Urothelium cell line (cell line): Measurements from ENCODE around the gene NLGN3.

Source experiments
- DNase-seq: peaks from one replicate; pipeline ENCODE4 v3.0.0; 2011; ENCODE audit warnings: low spot score, mixed read lengths
- FAIRE-seq: peaks from 2 replicates; lab custom pipeline; 2011; peaks lifted over from hg19 to GRCh38; lab: Jason Lieb, UNC

The NLGN3 gene

GRCh38 chrX:71144651-71145050 is at the start of gene NLGN3:
NLGN3 (plus strand) TSS chrX:71144841; CDS start chrX:71147750, 2,909 bp downstream.
- DNase-seq (peak; percentile 9), FAIRE-seq (no peak)

DNA sequence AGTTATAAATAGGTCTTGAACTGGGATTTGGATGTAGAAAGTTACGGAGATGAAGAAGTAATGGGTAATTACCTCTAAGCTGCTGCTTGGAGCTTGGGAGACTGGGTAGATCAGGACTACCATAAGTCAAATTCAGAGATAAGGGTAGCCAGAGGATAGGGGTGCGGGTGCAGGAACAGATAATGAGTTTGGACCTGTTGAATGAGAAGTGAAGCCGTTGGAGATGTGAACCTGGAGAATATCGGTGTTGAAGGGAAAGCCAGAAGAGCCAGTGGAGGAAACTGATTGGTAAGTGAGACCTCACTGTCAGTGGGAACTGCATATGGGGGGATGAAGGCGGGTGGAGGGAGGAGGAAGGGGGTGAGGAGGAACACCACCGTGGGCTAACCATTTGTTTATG is 49.6 kb upstream of the NLGN3 start:
- DNase-seq (no peak), FAIRE-seq (no peak)

- FAIRE-seq (no peak), DNase-seq (peak; percentile 91)
These were observed 49.1 kb upstream of the NLGN3 start, which contains the start of gene FOXO4 for GRCh38 chrX:71095555-71095980. FOXO4 (plus strand) TSS chrX:71095851; CDS start chrX:71096529, 678 bp downstream.

DNA sequence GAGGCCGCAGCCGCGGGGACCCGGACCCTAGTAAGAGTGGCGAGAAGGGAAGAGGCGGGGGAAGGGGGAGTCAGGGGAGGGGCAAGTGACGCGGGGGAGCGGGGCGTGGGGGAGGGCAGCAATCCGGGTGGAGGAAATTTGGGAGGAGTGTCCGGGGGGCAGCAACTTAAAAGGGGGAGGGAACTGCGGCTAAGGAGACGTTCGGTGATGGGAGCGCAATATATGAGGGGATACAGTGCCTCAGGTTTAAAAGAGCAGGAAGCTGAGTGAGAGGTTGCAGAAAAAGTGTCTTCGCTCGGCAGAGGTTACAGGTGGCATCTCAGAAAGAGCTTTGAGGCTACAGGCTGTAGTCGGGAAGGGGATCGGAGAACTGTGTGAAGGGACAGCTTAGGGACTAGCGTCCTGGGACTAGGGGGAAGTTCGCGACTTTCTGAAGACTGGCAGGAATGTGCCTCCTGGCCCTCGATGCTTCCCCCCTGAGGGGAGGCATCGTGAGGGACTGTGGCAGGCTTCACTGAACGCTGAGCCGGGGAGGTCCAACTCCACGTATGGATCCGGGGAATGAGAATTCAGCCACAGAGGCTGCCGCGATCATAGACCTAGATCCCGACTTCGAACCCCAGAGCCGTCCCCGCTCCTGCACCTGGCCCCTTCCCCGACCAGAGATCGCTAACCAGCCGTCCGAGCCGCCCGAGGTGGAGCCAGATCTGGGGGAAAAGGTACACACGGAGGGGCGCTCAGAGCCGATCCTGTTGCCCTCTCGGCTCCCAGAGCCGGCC is 48.5 kb upstream of the NLGN3 start:
- peak; percentile 72 for DNase-seq
- no peak for FAIRE-seq

DNA sequence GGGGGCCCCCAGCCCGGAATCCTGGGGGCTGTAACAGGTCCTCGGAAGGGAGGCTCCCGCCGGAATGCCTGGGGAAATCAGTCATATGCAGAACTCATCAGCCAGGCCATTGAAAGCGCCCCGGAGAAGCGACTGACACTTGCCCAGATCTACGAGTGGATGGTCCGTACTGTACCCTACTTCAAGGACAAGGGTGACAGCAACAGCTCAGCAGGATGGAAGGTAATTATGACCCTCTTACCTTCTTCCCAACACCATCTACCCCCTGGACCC is 47.9 kb upstream of the NLGN3 start:
- no peak for FAIRE-seq
- no peak for DNase-seq

DNA sequence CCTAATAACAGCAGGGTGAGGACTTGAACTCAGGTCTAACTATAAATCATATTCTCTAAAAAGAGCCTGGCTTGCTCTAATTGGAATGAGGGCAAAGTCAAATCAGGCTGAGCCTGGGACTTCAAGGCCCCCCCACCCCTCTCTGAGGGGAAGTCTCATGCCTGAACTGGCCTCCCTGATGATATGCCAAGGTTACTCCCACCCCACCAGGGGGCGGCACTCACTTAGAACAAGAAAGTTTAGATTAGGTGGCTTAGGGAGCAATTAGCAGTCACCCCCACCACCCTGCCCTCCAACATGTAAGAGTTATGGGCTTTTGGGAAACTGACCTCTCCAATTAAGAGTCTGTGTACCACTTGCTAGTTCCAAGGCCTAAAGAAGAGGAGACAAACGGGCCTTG is 46.3 kb upstream of the NLGN3 start:
- no peak for FAIRE-seq
- DNase-seq: peak; percentile 38

DNA sequence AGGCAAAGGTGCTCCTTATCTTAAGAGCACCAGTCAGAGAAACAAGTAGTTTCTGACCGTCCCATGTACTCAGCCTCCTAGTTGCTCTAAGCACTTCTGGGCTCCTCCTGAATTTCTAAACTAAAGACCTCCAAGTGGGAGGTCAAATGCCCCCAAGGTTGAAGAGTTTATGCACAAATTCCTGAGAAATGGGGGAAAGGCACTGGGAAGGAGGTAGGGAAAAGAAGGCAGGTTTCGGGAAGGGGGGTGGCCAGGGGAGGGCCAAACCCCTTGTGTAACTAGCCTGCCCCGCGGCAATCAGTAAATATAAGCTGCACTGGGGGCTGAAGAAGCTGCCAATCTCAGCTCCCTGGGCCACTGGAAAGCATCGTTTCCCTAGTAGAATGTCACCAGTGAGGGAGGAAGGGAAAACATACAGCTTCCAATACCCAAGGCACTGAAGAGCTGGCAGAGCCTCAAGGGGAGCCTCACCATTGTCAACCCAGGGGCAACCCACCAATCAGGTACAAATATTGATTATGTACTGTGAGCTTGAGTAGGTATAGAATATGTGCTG is 45.6 kb upstream of the NLGN3 start:
- DNase-seq (no peak), FAIRE-seq (no peak)

DNA sequence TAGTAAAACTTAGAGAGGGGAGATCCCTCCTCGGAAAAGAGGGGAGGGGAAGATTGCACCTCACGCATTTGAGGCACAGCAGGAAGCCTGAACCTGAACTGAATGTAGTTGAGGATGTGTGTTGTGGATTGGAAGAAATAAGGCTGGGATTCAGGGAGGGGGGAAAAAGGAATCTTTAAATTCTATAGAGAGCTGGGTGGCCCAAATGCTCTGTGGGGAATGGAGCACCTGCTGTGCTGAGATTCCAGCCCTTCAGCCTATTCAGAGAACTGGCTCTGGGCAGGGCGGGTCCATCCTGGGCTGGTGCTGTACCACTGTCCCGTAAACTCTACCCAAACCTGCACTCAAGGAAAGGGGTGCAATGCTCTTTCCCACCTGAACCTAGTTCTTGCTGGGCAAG is 44.9 kb upstream of the NLGN3 start:
- FAIRE-seq (no peak), DNase-seq (no peak)

- FAIRE-seq (no peak), DNase-seq (no peak)
These were observed 43.8 kb upstream of the NLGN3 start for GRCh38 chrX:71100581-71101505.

DNA sequence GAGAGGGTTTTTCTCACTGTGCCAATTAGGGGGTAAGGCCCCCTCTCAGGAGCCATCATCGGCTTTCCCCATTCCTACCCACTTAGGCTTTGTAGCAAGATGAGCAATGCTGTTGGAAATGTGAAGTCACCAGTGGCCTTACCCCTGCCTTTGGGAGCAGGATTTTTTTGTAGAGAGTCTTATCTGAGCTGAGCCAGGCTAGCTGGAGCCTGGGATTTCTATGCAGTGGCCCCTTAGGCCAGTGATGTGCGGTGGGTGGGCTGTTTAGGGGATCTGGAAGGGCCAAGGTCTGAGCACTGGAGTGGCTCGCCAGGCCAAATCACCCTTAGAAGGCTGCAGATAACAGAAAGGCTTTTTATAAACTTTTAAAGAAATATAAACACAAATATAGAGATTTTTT is 42.3 kb upstream of the NLGN3 start:
- FAIRE-seq: no peak
- DNase-seq: no peak

DNA sequence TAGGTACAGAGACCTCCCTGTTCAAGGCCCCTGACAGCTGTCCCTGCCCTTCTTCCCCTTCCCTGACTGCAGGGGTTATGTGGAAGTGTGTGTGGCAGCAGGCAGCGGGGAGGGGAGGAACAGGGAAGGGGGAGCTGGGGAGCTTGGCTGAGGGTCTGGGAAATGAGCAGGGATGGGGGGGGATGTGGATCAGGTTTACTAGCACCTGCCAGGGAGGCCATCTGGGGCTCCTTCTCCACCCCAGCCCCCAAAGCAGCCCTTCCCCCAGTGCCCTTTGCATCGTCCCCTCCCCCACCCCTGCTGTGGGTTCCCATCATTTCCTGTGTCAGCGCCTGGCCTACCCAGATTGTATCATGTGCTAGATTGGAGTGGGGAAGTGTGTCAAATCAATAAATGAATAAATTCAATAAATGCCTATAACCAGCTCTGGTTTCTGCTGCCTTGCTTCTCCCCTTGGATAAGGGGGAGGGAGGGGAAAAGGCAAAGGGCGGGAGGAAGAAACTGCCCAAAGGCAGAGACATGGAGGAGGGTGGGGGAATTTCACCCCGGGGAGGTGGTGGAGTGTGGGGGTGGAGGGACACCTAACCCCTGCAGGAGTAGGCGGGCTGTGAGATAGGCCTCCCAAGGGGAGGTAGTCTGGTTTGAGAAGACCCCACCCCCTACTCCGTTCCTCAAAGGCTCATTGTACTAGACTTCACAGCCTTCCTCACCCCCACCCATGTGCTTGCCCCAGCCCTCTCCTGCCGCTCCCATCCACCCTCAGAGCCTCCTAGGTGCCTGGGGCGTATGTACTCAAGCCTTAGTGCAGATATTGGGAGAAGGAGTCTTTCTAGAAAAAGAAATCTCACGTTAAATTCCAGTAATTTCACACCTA is 41.3 kb upstream of the NLGN3 start:
- peak; percentile 10 for DNase-seq
- no peak for FAIRE-seq

DNA sequence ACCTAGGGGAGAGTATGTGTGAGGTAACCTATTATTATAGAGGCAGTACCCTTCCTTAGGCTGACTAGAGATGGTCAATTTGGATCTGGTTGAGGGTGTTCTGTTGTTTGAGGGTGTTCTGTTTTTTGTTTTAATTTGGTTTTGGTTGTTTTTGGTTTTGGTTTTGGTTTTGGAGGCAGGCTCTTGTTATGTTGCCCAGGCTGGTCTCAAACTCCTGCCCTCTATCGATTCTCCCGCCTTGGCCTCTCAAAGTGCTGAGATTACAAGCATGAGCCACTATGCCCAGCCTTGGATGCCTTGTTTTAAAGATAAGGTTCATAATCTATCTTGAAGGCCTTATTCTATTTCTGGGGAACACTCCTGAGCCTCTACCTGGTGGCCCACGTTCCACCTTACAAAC is 39.0 kb upstream of the NLGN3 start:
- FAIRE-seq: no peak

DNA sequence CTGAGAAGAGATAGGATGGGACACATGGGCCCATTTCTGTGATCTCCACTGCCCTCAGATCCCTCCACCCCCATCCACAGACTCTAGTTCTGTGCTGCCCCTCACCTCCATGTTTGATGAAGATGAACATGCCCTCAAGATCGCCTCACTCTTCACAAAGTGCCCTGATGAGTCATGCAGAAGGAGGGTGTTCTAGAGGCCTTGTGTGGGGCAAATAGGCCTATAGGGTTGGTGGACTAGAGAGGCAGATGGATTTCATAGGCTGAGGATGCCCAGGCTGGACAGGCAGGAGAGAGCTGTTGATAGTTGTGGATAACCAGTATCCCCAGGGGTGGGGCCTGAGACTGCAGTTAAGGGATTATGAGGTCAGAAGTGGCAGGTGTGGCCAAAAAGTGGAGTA is 38.2 kb upstream of the NLGN3 start, which contains the start of gene CXorf65:
Gene CXorf65, minus strand, starts transcription at position 314 of the 400 bp plus-strand sequence. Its CDS starts 184 bp downstream, at position 130.
- FAIRE-seq: no peak
- DNase-seq: no peak

More for the DNA sequence above, 39.0 kb upstream of the NLGN3 start:
- DNase-seq: no peak

- no peak for FAIRE-seq
- no peak for DNase-seq
These were observed 37.4 kb upstream of the NLGN3 start for GRCh38 chrX:71107245-71107644.

DNA sequence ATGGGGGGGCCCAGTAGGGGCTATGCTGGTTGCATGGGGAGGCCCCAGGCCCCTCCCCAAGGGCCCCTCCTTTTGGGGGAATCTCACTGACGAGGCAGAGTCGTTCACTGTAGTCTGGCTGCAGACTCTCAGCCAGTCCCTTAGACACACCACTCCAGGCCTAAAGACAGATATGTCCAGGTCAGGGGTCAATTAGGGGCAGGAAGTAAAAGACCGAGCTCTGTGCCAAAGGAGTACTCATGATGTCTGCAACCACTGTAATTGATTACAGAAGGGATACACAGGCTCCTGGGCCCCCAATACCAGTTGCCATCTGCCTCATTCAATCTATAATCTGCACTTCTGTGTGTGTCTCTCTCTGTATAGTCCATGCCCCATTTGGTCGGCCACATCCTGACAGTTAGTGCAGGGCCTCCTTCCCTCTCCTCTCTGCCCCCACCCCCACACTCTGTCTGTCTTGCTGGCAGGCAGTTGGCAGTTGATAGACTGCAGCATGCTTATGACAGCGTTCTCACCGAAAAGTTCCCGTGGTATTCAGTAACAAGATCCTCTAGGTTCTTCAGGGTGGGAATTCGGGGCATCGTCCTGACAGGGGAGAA is 36.8 kb upstream of the NLGN3 start:
- no peak for FAIRE-seq
- no peak for DNase-seq

- FAIRE-seq: no peak
These were observed 35.6 kb upstream of the NLGN3 start for GRCh38 chrX:71109051-71109450.

GRCh38 chrX:71111141-71111843 is 33.3 kb upstream of the NLGN3 start, which contains the start of gene IL2RG:
IL2RG (minus strand) TSS chrX:71111577; CDS start chrX:71111539, 38 bp downstream.
- FAIRE-seq: no peak
- no peak for DNase-seq

More at GRCh38 chrX:71109051-71109450, 35.6 kb upstream of the NLGN3 start:
- DNase-seq: no peak

GRCh38 chrX:71111921-71112431 is 32.7 kb upstream of the NLGN3 start:
- DNase-seq (no peak), FAIRE-seq (no peak)

GRCh38 chrX:71117358-71117757 is 27.3 kb upstream of the NLGN3 start:
- DNase-seq (no peak), FAIRE-seq (no peak)
